ENCODE data around the gene LEMD2. TPM values are rescaled to one million over a fixed set of nuclear protein-coding genes. Genes with fewer than 3 reads are reported as not detected.

Gene LEMD2
- total RNA-seq, 4 donors from 2014 or later: 36.4 to 65.3 (median 55.4) TPM

- peaks cover 15 to 18% (median 18%) of the 10 kb centered on the region in 4 donors for H3K36me3 ChIP-seq
- H3K9me3 ChIP-seq: peaks cover 0 to 8% (median 0%) of the 10 kb centered on the region in 4 donors
- H3K4me3 ChIP-seq: no peak overlapping the region
- intact Hi-C loops (cut with DNase I): loop anchor here (5.0 kb wide), 1 partner anchor 389 kb away; no protein-coding TSS in a partner anchor
- no peak for DNase-seq (ENCODE audit: extremely low spot score)
- peaks cover 0 to 6% (median 0%) of the 10 kb centered on the region in 4 donors for H3K27me3 ChIP-seq
- H3K27ac ChIP-seq (replicated peaks in 1 of 4): no peak overlapping the region
- TF ChIP-seq POLR2AphosphoS5 (IDR thresholded peaks at IDR 0.05) (no peak), CTCF (IDR thresholded peaks at IDR 0.05) (peak; percentile 65 to 81 (median 70)), EP300 (IDR thresholded peaks at IDR 0.05) (no peak)
- WGBS: 34% methylated on average over 7 of the region's 7 CpGs
- peaks cover 23 to 45% (median 43%) of the 10 kb centered on the region in 4 donors for H3K4me1 ChIP-seq
These were observed 20.2 kb downstream of the LEMD2 start for GRCh38 chr6:33768644-33769120.

- no peak for DNase-seq (ENCODE audit: extremely low spot score)
- Histone ChIP-seq H3K4me1 (peaks cover 21 to 39% (median 36%) of the 10 kb centered on the region in 4 donors), H3K36me3 (peaks cover under 1 to 3% (median 3%) of the 10 kb centered on the region in 4 donors), H3K27ac (replicated peaks in 1 of 4) (no peak overlapping the region), H3K9me3 (peaks cover 0 to 8% (median 0%) of the 10 kb centered on the region in 4 donors), H3K4me3 (no peak overlapping the region), H3K27me3 (peaks cover 0 to 8% (median 0%) of the 10 kb centered on the region in 4 donors)
- intact Hi-C loops (cut with DNase I): loop anchor here (5.0 kb wide), 1 partner anchor 390 kb away; no protein-coding TSS in a partner anchor
- WGBS: 69% methylated on average over 9 of the region's 11 CpGs
- no peak for TF ChIP-seq EP300 (IDR thresholded peaks at IDR 0.05)
- no peak for TF ChIP-seq POLR2AphosphoS5 (IDR thresholded peaks at IDR 0.05)
- no peak for TF ChIP-seq CTCF (IDR thresholded peaks at IDR 0.05)
- no peak for TF ChIP-seq POLR2A (IDR thresholded peaks at IDR 0.05; ENCODE audit: low read depth)
These were observed 21.7 kb downstream of the LEMD2 start for GRCh38 chr6:33766921-33767907.

GRCh38 chr6:33765368-33765767, 23.6 kb downstream of the LEMD2 start:
- no peaks in the 10 kb centered on the region for H3K36me3 ChIP-seq
- no peak for DNase-seq (ENCODE audit: extremely low spot score)
- WGBS: 90% methylated on average over 6 of the region's 9 CpGs
- TF ChIP-seq CTCF (IDR thresholded peaks at IDR 0.05) (no peak), POLR2AphosphoS5 (IDR thresholded peaks at IDR 0.05) (no peak)
- intact Hi-C loops (cut with DNase I): loop anchor here (5.0 kb wide), 1 partner anchor 392 kb away; no protein-coding TSS in a partner anchor
- no peak overlapping the region for H3K4me3 ChIP-seq
- H3K9me3 ChIP-seq: peaks cover 0 to 8% (median 0%) of the 10 kb centered on the region in 4 donors
- H3K27me3 ChIP-seq: peaks cover 0 to 8% (median 0%) of the 10 kb centered on the region in 4 donors
- peaks cover 16 to 24% (median 23%) of the 10 kb centered on the region in 4 donors for H3K4me1 ChIP-seq
- no peak overlapping the region for H3K27ac ChIP-seq (replicated peaks in 1 of 4)

- Histone ChIP-seq H3K9me3 (peaks cover 0 to 8% (median 0%) of the 10 kb centered on the region in 4 donors), H3K36me3 (no peaks in the 10 kb centered on the region), H3K27me3 (peaks cover 0 to 5% (median 0%) of the 10 kb centered on the region in 4 donors), H3K4me3 (no peak overlapping the region), H3K4me1 (peaks cover 11 to 14% (median 12%) of the 10 kb centered on the region in 4 donors), H3K27ac (replicated peaks in 1 of 4) (no peak overlapping the region)
- DNase-seq (ENCODE audit: extremely low spot score): no peak
- intact Hi-C loops (cut with DNase I): no loop called here
- TF ChIP-seq POLR2AphosphoS5 (IDR thresholded peaks at IDR 0.05) (no peak), EP300 (IDR thresholded peaks at IDR 0.05) (no peak), CTCF (IDR thresholded peaks at IDR 0.05) (no peak), POLR2A (IDR thresholded peaks at IDR 0.05; ENCODE audit: low read depth) (no peak)
- WGBS: 76% methylated on average over 2 of the region's 2 CpGs
These were observed 24.9 kb downstream of the LEMD2 start for GRCh38 chr6:33764036-33764435.

All from esophagus muscularis mucosa (tissue), 4 donors.